ENCODE data around the gene SCD. TPM values are rescaled to one million over a fixed set of nuclear protein-coding genes. Genes with fewer than 3 reads are reported as not detected.

The SCD gene
- total and polyA plus RNA-seq, 10 of the 15 experiments (the other 5 are each of a cell fraction or from before 2014, with no cell fraction given): 68.7 to 279 (median 99.5) TPM

- Histone ChIP-seq H3K9me3 (replicated peaks; ENCODE audit: control insufficient read depth, insufficient read depth, low read length) (no peaks in the 10 kb centered on the region), H2AFZ (ENCODE audit: control insufficient read depth, low read depth, low read length) (no peak overlapping the region), H3K4me1 (ENCODE audit: control insufficient read depth, insufficient read depth, low read length) (no peaks in the 10 kb centered on the region), H4K20me1 (ENCODE audit: control insufficient read depth, insufficient read depth) (no peaks in the 10 kb centered on the region), H3K4me2 (ENCODE audit: control insufficient read depth, insufficient read depth) (no peak overlapping the region), H3K79me2 (ENCODE audit: control insufficient read depth, insufficient read depth, low read length) (no peaks in the 10 kb centered on the region), H3K27me3 (replicated peaks in 1 of 2; ENCODE audit: control insufficient read depth in 2 of 2, insufficient read depth in 2 of 2, low read length in 1 of 2) (no peaks in the 10 kb centered on the region), H3K27ac (ENCODE audit: control insufficient read depth, insufficient read depth) (no peak overlapping the region), H3K9ac (ENCODE audit: control insufficient read depth, insufficient read depth, low read length) (no peak overlapping the region), H3K4me3 (no peak overlapping the region), H3K36me3 (ENCODE audit: control insufficient read depth in 2 of 2, insufficient read depth in 2 of 2, low read length in 1 of 2) (no peaks in the 10 kb centered on the region)
- DNase-seq (ENCODE audit: low read depth, low spot score) (no peak), FAIRE-seq (no peak), ATAC-seq (no peak)
- 95% methylated on average over 4 of the region's 4 CpGs for WGBS (ENCODE audit: insufficient coverage, insufficient replicate concordance, low lambda C conversion rate, missing lambda C conversion rate)
- BruUV-seq (replicated peaks): no TSS peak
- TF ChIP-seq MAX (IDR thresholded peaks at IDR 0.05; ENCODE audit: low read depth, low read length): no peak
- intact Hi-C loops (cut with micrococcal nuclease; ENCODE audit: unreplicated experiment): no loop called here
- ChIA-PET SMC1A (ENCODE audit: uncharacterized antibody, unreplicated experiment) (no interaction called here), CTCF (interaction anchor here (1.0 kb wide), 1 partner anchor 42 kb away, joined by 3 read pairs; no protein-coding TSS in a partner anchor), RAD21 (ENCODE audit: unreplicated experiment) (no interaction called here), POLR2A (no interaction called here)
- in situ Hi-C loops (cut with MboI): no loop called here
These were observed 49.6 kb downstream of the SCD start for GRCh38 chr10:100396605-100397004.

- SMC1A ChIA-PET (ENCODE audit: uncharacterized antibody, unreplicated experiment): interaction anchor here (0.8 to 1.2 kb wide), 2 partner anchors 20 to 24 kb away, joined by 3 to 4 read pairs; no protein-coding TSS in a partner anchor
- Histone ChIP-seq H3K36me3 (ENCODE audit: control insufficient read depth in 2 of 2, insufficient read depth in 2 of 2, low read length in 1 of 2) (no peaks in the 10 kb centered on the region), H3K4me1 (ENCODE audit: control insufficient read depth, insufficient read depth, low read length) (no peaks in the 10 kb centered on the region), H3K9ac (ENCODE audit: control insufficient read depth, insufficient read depth, low read length) (no peak overlapping the region), H3K79me2 (ENCODE audit: control insufficient read depth, insufficient read depth, low read length) (no peaks in the 10 kb centered on the region), H3K4me3 (no peak overlapping the region), H3K4me2 (ENCODE audit: control insufficient read depth, insufficient read depth) (no peak overlapping the region), H3K27me3 (replicated peaks in 1 of 2; ENCODE audit: control insufficient read depth in 2 of 2, insufficient read depth in 2 of 2, low read length in 1 of 2) (no peaks in the 10 kb centered on the region), H4K20me1 (ENCODE audit: control insufficient read depth, insufficient read depth) (no peaks in the 10 kb centered on the region), H2AFZ (ENCODE audit: control insufficient read depth, low read depth, low read length) (no peak overlapping the region), H3K9me3 (replicated peaks; ENCODE audit: control insufficient read depth, insufficient read depth, low read length) (no peaks in the 10 kb centered on the region; the same call in 2 of the 3 replicates), H3K27ac (ENCODE audit: control insufficient read depth, insufficient read depth) (no peak overlapping the region)
- ATAC-seq: no peak
- CTCF ChIA-PET: interaction anchor here (0.5 to 1.3 kb wide), 5 partner anchors 28 to 555 kb away, joined by 3 to 5 read pairs (median 3); no protein-coding TSS in a partner anchor
- RAD21 ChIA-PET (ENCODE audit: unreplicated experiment): no interaction called here
- WGBS (ENCODE audit: insufficient coverage, insufficient replicate concordance, low lambda C conversion rate, missing lambda C conversion rate): 44% methylated on average over 4 of the region's 4 CpGs
- DNase-seq (ENCODE audit: low read depth, low spot score): no peak
- no peak for FAIRE-seq
- no TSS peak for BruUV-seq (replicated peaks)
- POLR2A ChIA-PET: no interaction called here
- in situ Hi-C loops (cut with MboI) (no loop called here), intact Hi-C loops (cut with micrococcal nuclease; ENCODE audit: unreplicated experiment) (no loop called here)
- TF ChIP-seq NKRF (conservative IDR thresholded peaks at IDR 0.05): no peak
- TF ChIP-seq NR2C2 (IDR thresholded peaks at IDR 0.05; ENCODE audit: borderline replicate concordance, control insufficient read depth, insufficient read length, low read depth): no peak
- no peak for TF ChIP-seq E2F8 (IDR thresholded peaks at IDR 0.05; ENCODE audit: low read depth, partially characterized antibody)
- no peak for TF ChIP-seq SIX5 (IDR thresholded peaks at IDR 0.05; ENCODE audit: low read depth, low read length, severe bottlenecking)
- TF ChIP-seq EP300 (IDR thresholded peaks at IDR 0.05; ENCODE audit: borderline replicate concordance in 1 of 2, control insufficient read depth in 1 of 2, low read depth in 2 of 2, low read length in 2 of 2): no peak
- TF ChIP-seq ZNF384 (IDR thresholded peaks at IDR 0.05; ENCODE audit: borderline replicate concordance, low read depth, low read length): no peak
- TF ChIP-seq BMI1 (IDR thresholded peaks at IDR 0.05; ENCODE audit: borderline replicate concordance): no peak
- TF ChIP-seq HDAC6 (IDR thresholded peaks at IDR 0.05; ENCODE audit: unreplicated experiment): no peak
- no peak for TF ChIP-seq JUND (IDR thresholded peaks at IDR 0.05; ENCODE audit: low read depth, low read length)
- TF ChIP-seq SP1 (IDR thresholded peaks at IDR 0.05; ENCODE audit: low read depth, low read length): no peak
These were observed 54.7 kb downstream of the SCD start for GRCh38 chr10:100401631-100402328.

Data from GM12878 (cell line).